ENCODE data around the gene CCDC159.
"Not testable (repeated sequence)": the region's sequence is repeated elsewhere in the genome, so short reads cannot be mapped to it uniquely, and the experiment has no call there.

The CCDC159 gene

GRCh38 chr19:11346104-11346940 is at the start of gene CCDC159, which contains the start of gene TMEM205:
Gene CCDC159, plus strand, starts transcription at chr19:11346519. Its CDS starts 88 bp downstream, at chr19:11346607.
Gene TMEM205, minus strand, starts transcription at chr19:11346268. Its CDS starts 649 bp downstream, at chr19:11345619.
- no peak for TF ChIP-seq CTCF (IDR thresholded peaks at IDR 0.05)

GRCh38 chr19:11299946-11300810 is 46.1 kb upstream of the CCDC159 start:
- TF ChIP-seq CTCF (IDR thresholded peaks at IDR 0.05) = no peak
- no peak overlapping the region for H3K27ac ChIP-seq
- no peak for DNase-seq (ENCODE audit: low spot score)
- H3K4me3 ChIP-seq = no peak overlapping the region

More at GRCh38 chr19:11346104-11346940, at the start of gene CCDC159, which contains the start of gene TMEM205:
- Histone ChIP-seq H3K4me3 (peak within 1 kb of the TSS; percentile 87), H3K27ac (peak within 1 kb of the TSS; percentile 73 to 94)
- peak; percentile 100 for DNase-seq (ENCODE audit: low spot score)

- no peak overlapping the region for H3K4me3 ChIP-seq
- TF ChIP-seq CTCF (IDR thresholded peaks at IDR 0.05) = no peak
- H3K27ac ChIP-seq = no peak overlapping the region
- DNase-seq (ENCODE audit: low spot score) = no peak
Observed at GRCh38 chr19:11300811-11301120, 45.6 kb upstream of the CCDC159 start.

- H3K4me3 ChIP-seq = no peak overlapping the region
- no peak for DNase-seq (ENCODE audit: low spot score)
- no peak overlapping the region for H3K27ac ChIP-seq
- TF ChIP-seq CTCF (IDR thresholded peaks at IDR 0.05) = no peak
Observed at GRCh38 chr19:11304936-11305335, 41.4 kb upstream of the CCDC159 start.

- Histone ChIP-seq H3K4me3 (no peak overlapping the region), H3K27ac (no peak overlapping the region)
- DNase-seq (ENCODE audit: low spot score) = no peak
- TF ChIP-seq CTCF (IDR thresholded peaks at IDR 0.05) = no peak
Observed at GRCh38 chr19:11306337-11306736, 40.0 kb upstream of the CCDC159 start.

GRCh38 chr19:11320278-11320995 is 25.9 kb upstream of the CCDC159 start:
- not testable (repeated sequence) for H3K4me3 ChIP-seq; DNase-seq (ENCODE audit: low spot score); H3K27ac ChIP-seq
